ENCODE data around the gene CENPL. TPM values are rescaled to one million over a fixed set of nuclear protein-coding genes. Genes with fewer than 3 reads are reported as not detected.

CENPL gene
- total RNA-seq, 1 experiment from 2014 or later, result 19.5 TPM

GRCh38 chr1:173853074-173853473 lies 28.4 kb upstream of the CENPL start:
- Histone ChIP-seq H3K9me3 (ENCODE audit: insufficient read depth, low read depth) (no peaks in the 10 kb centered on the region), H3K27ac (no peak overlapping the region), H3F3A (ENCODE audit: insufficient read depth, low read depth) (0 out of 2 replicates have a peak, but pooled peaks cover 5% of the 10 kb centered on the region), H3K9me2 (ENCODE audit: insufficient read depth) (no peaks in the 10 kb centered on the region), H4K20me1 (ENCODE audit: insufficient read depth) (no peaks in the 10 kb centered on the region), H3K36me3 (ENCODE audit: low read depth) (peaks cover 10% of the 10 kb centered on the region; the same call in 1 of the 2 replicates), H3K4me2 (no peak overlapping the region), H3K79me2 (ENCODE audit: low read depth) (no peaks in the 10 kb centered on the region), H3K4me3 (no peak overlapping the region), H2AFZ (no peak overlapping the region), H3K27me3 (ENCODE audit: insufficient read depth, low read depth) (no peaks in the 10 kb centered on the region), H3K4me1 (replicated peaks; ENCODE audit: insufficient read depth) (no peaks in the 10 kb centered on the region)
- no peak for DNase-seq
- CTCF ChIA-PET, result no interaction called here
- TF ChIP-seq CTCF (conservative IDR thresholded peaks at IDR 0.05), result no peak
- no peak for TF ChIP-seq EZH2 (IDR thresholded peaks at IDR 0.05; ENCODE audit: low read depth)
- BruUV-seq (replicated peaks), result no TSS peak
- POLR2A ChIA-PET (ENCODE audit: unreplicated experiment), result no interaction called here
- intact Hi-C loops (cut with micrococcal nuclease; ENCODE audit: unreplicated experiment), result no loop called here

GRCh38 chr1:173852105-173852504 lies 27.4 kb upstream of the CENPL start:
- Histone ChIP-seq H3K4me1 (replicated peaks; ENCODE audit: insufficient read depth) (no peaks in the 10 kb centered on the region), H3K36me3 (ENCODE audit: low read depth) (0 out of 2 replicates have a peak, but pooled peaks cover 6% of the 10 kb centered on the region), H3F3A (ENCODE audit: insufficient read depth, low read depth) (0 out of 2 replicates have a peak, but pooled peaks cover 6% of the 10 kb centered on the region), H3K4me2 (no peak overlapping the region), H3K27me3 (ENCODE audit: insufficient read depth, low read depth) (no peaks in the 10 kb centered on the region), H2AFZ (no peak overlapping the region), H3K27ac (no peak overlapping the region), H3K79me2 (ENCODE audit: low read depth) (no peaks in the 10 kb centered on the region), H3K9me2 (ENCODE audit: insufficient read depth) (no peaks in the 10 kb centered on the region), H3K9me3 (ENCODE audit: insufficient read depth, low read depth) (no peaks in the 10 kb centered on the region), H4K20me1 (ENCODE audit: insufficient read depth) (no peaks in the 10 kb centered on the region), H3K4me3 (no peak overlapping the region)
- TF ChIP-seq EZH2 (IDR thresholded peaks at IDR 0.05; ENCODE audit: low read depth), result no peak
- no peak for TF ChIP-seq CTCF (conservative IDR thresholded peaks at IDR 0.05)
- no TSS peak for BruUV-seq (replicated peaks)
- DNase-seq, result no peak
- CTCF ChIA-PET, result no interaction called here
- intact Hi-C loops (cut with micrococcal nuclease; ENCODE audit: unreplicated experiment), result no loop called here
- POLR2A ChIA-PET (ENCODE audit: unreplicated experiment), result no interaction called here

GRCh38 chr1:173832748-173833147 lies 8.1 kb upstream of the CENPL start:
- intact Hi-C loops (cut with micrococcal nuclease; ENCODE audit: unreplicated experiment), result no loop called here

More at GRCh38 chr1:173832748-173833147, 8.1 kb upstream of the CENPL start:
- no TSS peak for BruUV-seq (replicated peaks)
- Histone ChIP-seq H3K4me1 (replicated peaks; ENCODE audit: insufficient read depth) (no peaks in the 10 kb centered on the region), H3K27ac (no peak overlapping the region), H3K9me3 (ENCODE audit: insufficient read depth, low read depth) (no peaks in the 10 kb centered on the region), H3K79me2 (ENCODE audit: low read depth) (no peaks in the 10 kb centered on the region), H3K4me2 (no peak overlapping the region), H4K20me1 (ENCODE audit: insufficient read depth) (no peaks in the 10 kb centered on the region), H3K9me2 (ENCODE audit: insufficient read depth) (no peaks in the 10 kb centered on the region), H3K4me3 (no peak overlapping the region), H2AFZ (no peak overlapping the region), H3F3A (ENCODE audit: insufficient read depth, low read depth) (no peaks in the 10 kb centered on the region; the same call in 1 of the 2 replicates), H3K36me3 (ENCODE audit: low read depth) (peaks cover 26% of the 10 kb centered on the region; the same call in 1 of the 2 replicates), H3K27me3 (ENCODE audit: insufficient read depth, low read depth) (no peaks in the 10 kb centered on the region)
- no peak for DNase-seq
- POLR2A ChIA-PET (ENCODE audit: unreplicated experiment), result no interaction called here
- no peak for TF ChIP-seq CTCF (conservative IDR thresholded peaks at IDR 0.05)
- TF ChIP-seq EZH2 (IDR thresholded peaks at IDR 0.05; ENCODE audit: low read depth), result no peak
- CTCF ChIA-PET, result no interaction called here
